CD14-positive monocyte (primary cell): ENCODE data around the gene NOM1. TPM values are rescaled to one million over a fixed set of nuclear protein-coding genes. Genes with fewer than 3 reads are reported as not detected.

Experiments
- DNase-seq, 3 donors: peaks; one replicate each; pipeline ENCODE4 v3.0.0-alpha.2; 2011 to 2022
- H2AFZ ChIP-seq: 2 replicates; pipeline ENCODE4 v1.6.0; 2012; ENCODE audit warnings: mild to moderate bottlenecking, low read depth, low read length, inconsistent platforms; ENCODE audit not compliant: insufficient read depth, poor library complexity, severe bottlenecking
- H3K27ac ChIP-seq, 2 donors: 1 replicate in 1 of 2; 2 replicates in 1 of 2; pipeline ENCODE4 v1.5.1; 2012 to 2013; ENCODE audit warnings: low read length in 2 of 2, control low read depth in 1 of 2, inconsistent platforms in 1 of 2, low read depth in 1 of 2, mild to moderate bottlenecking in 1 of 2
- H3K27me3 ChIP-seq, 2 donors: one replicate each; pipeline versions ENCODE4 v1.6.0 to v1.6.1; 2011 to 2013; ENCODE audit warnings: low read length in 2 of 2; ENCODE audit not compliant: control insufficient read depth in 2 of 2, insufficient read depth in 2 of 2
- H3K36me3 ChIP-seq, 2 donors: replicated peaks in 1 of 2; 1 replicate in 1 of 2; 2 replicates in 1 of 2; pipeline versions ENCODE4 v1.5.1 to v1.6.1; 2012 to 2013; ENCODE audit warnings: low read length in 2 of 2, control low read depth in 1 of 2, inconsistent platforms in 1 of 2, mild to moderate bottlenecking in 1 of 2; ENCODE audit not compliant: insufficient read depth in 2 of 2, control insufficient read depth in 1 of 2
- H3K4me1 ChIP-seq, 2 donors: 1 replicate in 1 of 2; 2 replicates in 1 of 2; pipeline versions ENCODE4 v1.5.1 to v1.6.1; 2012 to 2013; ENCODE audit warnings: low read length in 2 of 2, control low read depth in 1 of 2, inconsistent platforms in 1 of 2, mild to moderate bottlenecking in 1 of 2, moderate library complexity in 1 of 2; ENCODE audit not compliant: insufficient read depth in 2 of 2, control insufficient read depth in 1 of 2
- H3K4me2 ChIP-seq: replicated peaks from 2 replicates; pipeline ENCODE3; 2012; ENCODE audit warnings: low read length, moderate library complexity, mild to moderate bottlenecking; ENCODE audit not compliant: poor library complexity, severe bottlenecking; ENCODE audit errors: extremely low read depth
- H3K4me3 ChIP-seq, 3 experiments: fragments of 200-600 bp in 1 of 3; sonication (generic) in 1 of 3; replicated peaks in 1 of 3; 1 replicate in 2 of 3; 2 replicates in 1 of 3; pipeline ENCODE4 v1.5.1; 2011 to 2013; ENCODE audit warnings: low read length in 3 of 3, mild to moderate bottlenecking in 3 of 3, control low read depth in 2 of 3, low read depth in 2 of 3, inconsistent platforms in 1 of 3, moderate library complexity in 1 of 3
- H3K79me2 ChIP-seq: 2 replicates; pipeline ENCODE4 v1.6.0; 2012; ENCODE audit warnings: mild to moderate bottlenecking, control low read depth, inconsistent platforms, low read length, moderate library complexity; ENCODE audit not compliant: insufficient read depth
- H3K9ac ChIP-seq: 2 replicates; pipeline ENCODE4 v1.6.0; 2017; ENCODE audit warnings: low read length, mild to moderate bottlenecking; ENCODE audit not compliant: insufficient read depth, poor library complexity, severe bottlenecking
- H3K9me3 ChIP-seq, 2 donors: replicated peaks in 1 of 2; 1 replicate in 1 of 2; 2 replicates in 1 of 2; pipeline versions ENCODE4 v1.5.1 to v1.6.1; 2012 to 2013; ENCODE audit warnings: low read length in 2 of 2, control low read depth in 1 of 2; ENCODE audit not compliant: control insufficient read depth in 1 of 2, insufficient read depth in 1 of 2
- H4K20me1 ChIP-seq: 2 replicates; pipeline ENCODE4 v1.6.0; 2012; ENCODE audit warnings: mild to moderate bottlenecking, low read length, control low read depth, moderate library complexity; ENCODE audit not compliant: insufficient read depth
- H3K27ac Mint-ChIP-seq, 7 donors: one replicate each; pipeline ENCODE4 v1.8.0; 2020; ENCODE audit warnings: mild to moderate bottlenecking in 7 of 7, mixed read lengths in 7 of 7, moderate library complexity in 6 of 7, inconsistent platforms in 2 of 7
- H3K27me3 Mint-ChIP-seq, 3 donors: one replicate each; pipeline ENCODE4 v1.8.0; 2021 to 2022; ENCODE audit warnings: low read depth in 3 of 3, mild to moderate bottlenecking in 3 of 3, mixed read lengths in 3 of 3, moderate library complexity in 3 of 3, inconsistent platforms in 1 of 3
- H3K36me3 Mint-ChIP-seq, 2 donors: one replicate each; pipeline ENCODE4 v1.8.0; 2020; ENCODE audit warnings: mixed read lengths in 2 of 2, inconsistent platforms in 1 of 2, mild to moderate bottlenecking in 1 of 2
- H3K4me1 Mint-ChIP-seq: one replicate; pipeline ENCODE4 v1.8.0; 2020; ENCODE audit warnings: mild to moderate bottlenecking, mixed read lengths
- H3K4me3 Mint-ChIP-seq, 2 donors: one replicate each; pipeline ENCODE4 v1.8.0; 2020; ENCODE audit warnings: mild to moderate bottlenecking in 2 of 2, mixed read lengths in 2 of 2, moderate library complexity in 1 of 2
- H3K9me3 Mint-ChIP-seq, 7 donors: one replicate each; pipeline ENCODE4 v1.8.0; 2020 to 2022; ENCODE audit warnings: mixed read lengths in 7 of 7, mild to moderate bottlenecking in 6 of 7, moderate library complexity in 6 of 7, inconsistent platforms in 2 of 7
- WGBS: methylation state at CpG from one replicate; pipeline ENCODE4 v1.1.5; 2013; ENCODE audit warnings: missing lambda C conversion rate; ENCODE audit not compliant: insufficient coverage; 5-methylcytosine and 5-hydroxymethylcytosine counted together
- intact Hi-C, 2 donors: fragments of 100-400 bp; cut with micrococcal nuclease; formaldehyde crosslinking; loops; one replicate each; pipeline versions ENCODE4 v1.15.0 to v1.15.1; 2023
- polyA plus RNA-seq, 3 donors: library from polyadenylated mRNA; depleted of rRNA in 1 of 3; unstranded in 2 of 3; stranded (reverse) in 1 of 3; fragments of 300-500 nt in 2 of 3; fragments of >200 nt in 1 of 3; fragmentation: Illumina TruSeq in 2 of 3; gene quantifications; 1 replicate in 2 of 3; 2 replicates in 1 of 3; pipeline ENCODE4 v1.2.3, GENCODE V29; 2012 to 2021
- TF ChIP-seq, protein P1 (sequence below): fragments of 200-600 bp; IDR thresholded peaks from one replicate; pipeline ENCODE4 v1.8.0; 2022; ENCODE audit warnings: antibody characterized with exemption, mild to moderate bottlenecking

The NOM1 gene
- polyA plus RNA-seq, 3 donors = 0.89 to 11.5 (median 1.9) TPM

DNA sequence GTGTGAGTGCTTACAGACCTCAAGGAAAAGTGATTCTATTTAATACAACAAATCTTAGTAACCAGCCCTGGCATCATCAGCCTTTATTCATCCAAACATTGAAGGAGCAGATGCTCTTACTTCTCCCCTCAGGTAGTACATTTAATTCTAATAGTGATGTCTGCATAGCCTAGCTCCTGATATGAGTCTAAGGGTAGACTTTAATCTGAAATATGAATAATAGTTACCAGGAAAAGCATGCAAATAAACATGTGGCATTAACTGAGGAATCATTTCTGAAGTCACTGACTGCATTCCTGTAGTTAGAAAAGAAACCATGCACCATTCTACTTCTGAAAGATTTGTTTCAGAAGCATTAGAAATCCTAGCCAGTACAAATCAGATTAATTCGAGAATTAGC, 30.9 kb upstream of the NOM1 start:
- Histone ChIP-seq H3K9me3 (peaks cover 0 to 5% of the 10 kb centered on the region in 2 donors), H3K9ac (no peak overlapping the region), H3K4me3 (no peak overlapping the region), H3K27me3 (no peaks in the 10 kb centered on the region), H3K27ac (no peak overlapping the region), H3K4me2 (no peak overlapping the region), H4K20me1 (no peaks in the 10 kb centered on the region), H3K36me3 (no peaks in the 10 kb centered on the region), H3K4me1 (no peaks in the 10 kb centered on the region), H3K79me2 (no peaks in the 10 kb centered on the region), H2AFZ (no peak overlapping the region)
- Mint-ChIP-seq H3K4me1 (peaks cover 10% of the 10 kb centered on the region), H3K36me3 (no peaks in the 10 kb centered on the region), H3K9me3 (peaks cover 6 to 15% (median 7%) of the 10 kb centered on the region in 7 donors), H3K27ac (no peak overlapping the region), H3K4me3 (no peak overlapping the region), H3K27me3 (peaks cover 6 to 34% (median 17%) of the 10 kb centered on the region in 3 donors)
- no CpG with 5 or more reads among the region's 1 CpG for WGBS
- DNase-seq = no peak
- TF ChIP-seq, protein P1, sequence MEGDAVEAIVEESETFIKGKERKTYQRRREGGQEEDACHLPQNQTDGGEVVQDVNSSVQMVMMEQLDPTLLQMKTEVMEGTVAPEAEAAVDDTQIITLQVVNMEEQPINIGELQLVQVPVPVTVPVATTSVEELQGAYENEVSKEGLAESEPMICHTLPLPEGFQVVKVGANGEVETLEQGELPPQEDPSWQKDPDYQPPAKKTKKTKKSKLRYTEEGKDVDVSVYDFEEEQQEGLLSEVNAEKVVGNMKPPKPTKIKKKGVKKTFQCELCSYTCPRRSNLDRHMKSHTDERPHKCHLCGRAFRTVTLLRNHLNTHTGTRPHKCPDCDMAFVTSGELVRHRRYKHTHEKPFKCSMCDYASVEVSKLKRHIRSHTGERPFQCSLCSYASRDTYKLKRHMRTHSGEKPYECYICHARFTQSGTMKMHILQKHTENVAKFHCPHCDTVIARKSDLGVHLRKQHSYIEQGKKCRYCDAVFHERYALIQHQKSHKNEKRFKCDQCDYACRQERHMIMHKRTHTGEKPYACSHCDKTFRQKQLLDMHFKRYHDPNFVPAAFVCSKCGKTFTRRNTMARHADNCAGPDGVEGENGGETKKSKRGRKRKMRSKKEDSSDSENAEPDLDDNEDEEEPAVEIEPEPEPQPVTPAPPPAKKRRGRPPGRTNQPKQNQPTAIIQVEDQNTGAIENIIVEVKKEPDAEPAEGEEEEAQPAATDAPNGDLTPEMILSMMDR = no peak
- intact Hi-C loops = no loop called here

DNA sequence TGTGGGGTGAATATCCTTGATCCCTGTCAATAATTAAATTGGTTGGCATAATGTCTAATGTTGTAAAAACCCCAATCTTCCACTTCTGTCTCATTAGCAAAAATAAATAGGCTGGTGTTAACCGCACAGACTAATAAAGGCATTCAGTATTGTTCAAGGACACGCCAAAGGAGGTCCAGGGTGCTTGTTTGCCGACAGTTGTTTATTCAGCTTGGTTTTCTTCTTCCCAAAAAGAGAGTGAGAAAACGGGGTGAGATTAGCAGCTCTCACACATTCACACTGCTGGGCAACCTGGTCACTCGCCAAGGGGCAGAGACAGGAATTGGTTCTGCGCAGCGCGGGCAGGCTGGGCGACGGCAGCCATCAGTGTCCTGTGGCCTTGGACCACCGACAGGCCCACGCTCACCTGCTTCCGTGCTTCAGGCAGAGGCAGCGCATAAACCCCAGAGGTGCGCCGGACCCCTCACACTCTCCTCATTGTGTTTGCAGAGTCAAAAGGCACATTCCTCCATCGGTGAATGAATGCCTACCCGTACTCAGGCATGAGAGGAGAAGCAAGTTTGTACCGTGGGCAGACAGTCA, 30.3 kb upstream of the NOM1 start:
- TF ChIP-seq, protein P1 = no peak
- Histone ChIP-seq H3K79me2 (no peaks in the 10 kb centered on the region), H2AFZ (no peak overlapping the region), H4K20me1 (no peaks in the 10 kb centered on the region), H3K9ac (no peak overlapping the region), H3K4me2 (no peak overlapping the region), H3K4me3 (no peak overlapping the region), H3K9me3 (peaks cover 0 to 5% of the 10 kb centered on the region in 2 donors), H3K27ac (no peak overlapping the region), H3K27me3 (no peaks in the 10 kb centered on the region), H3K36me3 (no peaks in the 10 kb centered on the region), H3K4me1 (no peaks in the 10 kb centered on the region)
- H3K4me3 Mint-ChIP-seq = no peak overlapping the region
- intact Hi-C loops = no loop called here
- H3K36me3 Mint-ChIP-seq = no peaks in the 10 kb centered on the region
- WGBS = 95% methylated on average over 10 of the region's 19 CpGs
- H3K4me1 Mint-ChIP-seq = peaks cover 10% of the 10 kb centered on the region
- H3K27ac Mint-ChIP-seq = no peak overlapping the region
- DNase-seq = no peak
- peaks cover 3 to 13% (median 6%) of the 10 kb centered on the region in 7 donors for H3K9me3 Mint-ChIP-seq
- peaks cover 8 to 33% (median 18%) of the 10 kb centered on the region in 3 donors for H3K27me3 Mint-ChIP-seq
